HG03025 (cell line): Measurements from ENCODE around the gene LCE1D.

Source experiments
- ATAC-seq: cut with Tn5 transposase; IDR thresholded peaks from one replicate; pipeline ENCODE4 v1.9.1; 2021; ENCODE audit warnings: mild to moderate bottlenecking, moderate library complexity; ENCODE audit not compliant: unreplicated experiment, low FRiP score

The LCE1D gene

DNA sequence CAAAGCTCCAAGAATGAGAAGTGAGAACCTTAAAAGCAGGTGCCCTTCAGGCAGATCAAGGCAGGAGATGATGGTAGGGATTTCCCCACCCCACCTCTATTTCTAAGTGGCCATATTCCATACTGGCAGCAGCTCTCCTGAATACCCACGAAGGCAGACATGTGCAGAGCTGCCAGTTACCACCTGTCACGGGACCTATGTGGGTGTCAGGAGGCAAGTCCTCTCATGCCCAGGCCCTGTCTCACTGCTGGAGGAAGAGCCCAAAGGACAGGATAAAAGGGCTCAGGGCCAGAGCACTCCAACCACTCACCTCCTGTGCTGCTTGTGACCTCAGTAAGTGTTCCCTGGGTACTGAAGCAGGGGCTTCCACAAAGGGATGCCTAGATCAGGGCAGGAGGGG is 14.5 kb downstream of the LCE1D start:
- no peak for ATAC-seq

DNA sequence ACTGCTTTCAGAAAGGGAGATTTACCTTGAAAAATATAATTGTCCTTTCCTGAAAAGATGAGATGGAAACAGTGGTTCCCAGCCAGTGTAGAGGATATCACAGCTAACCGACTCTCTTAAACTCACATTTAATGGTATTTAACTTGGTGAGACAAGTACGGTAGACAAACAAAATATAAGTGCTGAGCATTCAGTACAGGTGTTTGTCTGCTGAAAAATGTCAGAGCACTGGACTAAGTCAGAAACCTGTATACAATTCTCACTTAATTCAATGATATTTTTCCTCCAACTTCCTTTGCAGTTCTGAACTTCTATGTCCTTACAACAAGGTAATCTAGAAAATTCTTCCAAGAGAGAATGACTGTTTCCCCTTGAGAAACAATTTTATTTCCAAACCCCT is 15.2 kb downstream of the LCE1D start, which contains the start of gene LCE1B:
TSS of gene LCE1B (plus strand) at position 301 of the 400 bp plus-strand sequence. CDS start 476 bp downstream, outside the sequence.
- no peak for ATAC-seq

- ATAC-seq, result no peak
Observed at GRCh38 chr1:152817309-152817708, 20.8 kb downstream of the LCE1D start.

- ATAC-seq, result no peak
Observed at GRCh38 chr1:152823294-152823693, 26.8 kb downstream of the LCE1D start.

DNA sequence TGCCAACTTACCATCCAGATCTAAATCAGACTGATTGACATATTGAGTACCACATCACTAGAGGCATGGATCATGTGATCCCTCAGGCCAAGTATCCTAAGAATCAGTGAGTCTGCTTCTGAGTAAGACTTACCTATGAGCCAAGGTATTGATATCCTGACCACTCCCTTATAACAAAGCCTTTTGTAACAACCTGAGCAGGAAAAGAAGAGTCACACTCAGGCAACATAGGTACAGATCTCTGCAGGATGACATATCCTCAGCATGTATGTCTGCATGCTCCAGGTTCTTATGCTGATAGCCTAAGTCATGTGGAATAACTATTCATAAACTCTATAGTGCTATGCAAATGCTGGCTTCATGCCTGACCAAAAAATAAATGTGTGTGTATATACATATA is 28.4 kb downstream of the LCE1D start:
- ATAC-seq, result no peak

- ATAC-seq, result no peak
Observed at GRCh38 chr1:152827173-152827572, 30.7 kb downstream of the LCE1D start, which contains the start of gene LCE1A. Gene LCE1A, plus strand, starts transcription at chr1:152827473. Its CDS starts 0 bp downstream, at chr1:152827473.

DNA sequence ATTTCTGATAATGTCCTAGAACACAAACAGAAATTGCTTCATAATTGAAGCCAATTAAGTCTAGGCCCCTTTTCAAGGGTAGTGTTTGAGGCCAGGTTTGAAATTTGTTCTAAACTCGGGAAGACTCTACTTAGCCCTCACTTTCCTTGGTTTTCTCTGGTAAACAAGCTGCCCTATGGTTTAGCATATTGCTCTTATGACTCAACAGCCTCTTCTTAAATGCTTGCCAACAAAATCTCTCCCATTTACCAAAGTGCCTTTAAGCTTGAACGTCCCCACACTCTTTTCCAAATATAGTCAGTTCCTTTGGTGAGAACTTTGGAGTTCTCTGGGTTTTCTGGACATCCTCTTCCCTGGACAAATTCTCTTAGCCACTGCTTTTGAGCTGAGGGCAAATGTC is 40.3 kb downstream of the LCE1D start:
- ATAC-seq, result no peak

DNA sequence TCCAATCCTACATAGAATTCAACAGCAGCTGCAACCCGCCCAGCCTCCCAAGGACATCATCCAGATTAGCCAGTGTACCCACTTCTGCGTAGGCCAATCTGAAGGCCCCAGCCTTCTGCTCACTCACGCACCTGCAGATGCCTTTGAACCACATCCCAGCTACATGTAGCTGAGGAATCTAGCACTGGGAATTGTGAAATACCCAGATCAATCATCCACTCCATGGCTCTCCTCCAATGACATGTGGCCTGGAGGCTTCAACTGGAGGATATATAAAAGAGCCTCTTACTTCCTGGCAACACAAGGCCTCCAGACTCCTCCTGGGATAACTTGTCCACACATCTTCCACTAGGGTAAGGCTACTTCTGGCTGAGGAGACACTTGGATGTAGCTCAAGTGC is 46.0 kb downstream of the LCE1D start, which contains the start of gene LCE6A:
TSS of gene LCE6A (plus strand) at position 301 of the 400 bp plus-strand sequence. CDS start 665 bp downstream, outside the sequence.
- ATAC-seq, result no peak
